OCI-LY1 (cell line): Measurements from ENCODE around the gene FAM180A.

Experiments used
- EZH2 ChIP-seq: fragments of 200-600 bp; sonication (generic), shearing (Covaris generic); IDR thresholded peaks from 2 replicates; pipeline ENCODE4 v1.8.0; 2017; ENCODE audit warnings: borderline replicate concordance, mixed run types, mild to moderate bottlenecking, antibody characterized with exemption, low read length, moderate library complexity, mixed read lengths
- TF ChIP-seq, protein P1 (sequence below): fragments of 200-600 bp; sonication (generic), shearing (Covaris generic); IDR thresholded peaks from 2 replicates; pipeline ENCODE4 v1.5.1; 2017; ENCODE audit warnings: mild to moderate bottlenecking, antibody characterized with exemption, low read length, moderate library complexity, mixed read lengths

DNA sequence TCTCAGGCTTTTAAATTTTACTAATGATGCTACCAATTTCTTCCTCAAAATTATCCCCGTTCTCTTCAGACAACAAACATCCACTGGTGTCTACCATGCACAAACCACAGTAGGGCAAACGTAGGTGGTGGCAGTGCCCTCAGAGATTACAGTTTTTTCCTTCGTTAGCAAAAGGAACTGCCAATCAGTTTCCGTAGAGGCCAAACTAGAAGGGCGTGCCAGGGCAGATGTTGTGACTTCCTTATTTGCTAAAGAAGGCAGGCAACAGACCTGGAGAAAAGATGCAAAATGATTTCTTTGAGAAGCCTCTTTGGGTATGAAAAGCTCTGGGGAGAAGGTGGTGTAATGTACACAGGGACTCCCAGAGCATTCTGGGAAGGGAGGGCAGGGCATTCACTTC, 7.6 kb upstream of the FAM180A start:
- no peak for TF ChIP-seq EZH2
- TF ChIP-seq, protein P1, sequence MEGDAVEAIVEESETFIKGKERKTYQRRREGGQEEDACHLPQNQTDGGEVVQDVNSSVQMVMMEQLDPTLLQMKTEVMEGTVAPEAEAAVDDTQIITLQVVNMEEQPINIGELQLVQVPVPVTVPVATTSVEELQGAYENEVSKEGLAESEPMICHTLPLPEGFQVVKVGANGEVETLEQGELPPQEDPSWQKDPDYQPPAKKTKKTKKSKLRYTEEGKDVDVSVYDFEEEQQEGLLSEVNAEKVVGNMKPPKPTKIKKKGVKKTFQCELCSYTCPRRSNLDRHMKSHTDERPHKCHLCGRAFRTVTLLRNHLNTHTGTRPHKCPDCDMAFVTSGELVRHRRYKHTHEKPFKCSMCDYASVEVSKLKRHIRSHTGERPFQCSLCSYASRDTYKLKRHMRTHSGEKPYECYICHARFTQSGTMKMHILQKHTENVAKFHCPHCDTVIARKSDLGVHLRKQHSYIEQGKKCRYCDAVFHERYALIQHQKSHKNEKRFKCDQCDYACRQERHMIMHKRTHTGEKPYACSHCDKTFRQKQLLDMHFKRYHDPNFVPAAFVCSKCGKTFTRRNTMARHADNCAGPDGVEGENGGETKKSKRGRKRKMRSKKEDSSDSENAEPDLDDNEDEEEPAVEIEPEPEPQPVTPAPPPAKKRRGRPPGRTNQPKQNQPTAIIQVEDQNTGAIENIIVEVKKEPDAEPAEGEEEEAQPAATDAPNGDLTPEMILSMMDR, result no peak
